ENCODE measurements around the gene F7.

DNA sequence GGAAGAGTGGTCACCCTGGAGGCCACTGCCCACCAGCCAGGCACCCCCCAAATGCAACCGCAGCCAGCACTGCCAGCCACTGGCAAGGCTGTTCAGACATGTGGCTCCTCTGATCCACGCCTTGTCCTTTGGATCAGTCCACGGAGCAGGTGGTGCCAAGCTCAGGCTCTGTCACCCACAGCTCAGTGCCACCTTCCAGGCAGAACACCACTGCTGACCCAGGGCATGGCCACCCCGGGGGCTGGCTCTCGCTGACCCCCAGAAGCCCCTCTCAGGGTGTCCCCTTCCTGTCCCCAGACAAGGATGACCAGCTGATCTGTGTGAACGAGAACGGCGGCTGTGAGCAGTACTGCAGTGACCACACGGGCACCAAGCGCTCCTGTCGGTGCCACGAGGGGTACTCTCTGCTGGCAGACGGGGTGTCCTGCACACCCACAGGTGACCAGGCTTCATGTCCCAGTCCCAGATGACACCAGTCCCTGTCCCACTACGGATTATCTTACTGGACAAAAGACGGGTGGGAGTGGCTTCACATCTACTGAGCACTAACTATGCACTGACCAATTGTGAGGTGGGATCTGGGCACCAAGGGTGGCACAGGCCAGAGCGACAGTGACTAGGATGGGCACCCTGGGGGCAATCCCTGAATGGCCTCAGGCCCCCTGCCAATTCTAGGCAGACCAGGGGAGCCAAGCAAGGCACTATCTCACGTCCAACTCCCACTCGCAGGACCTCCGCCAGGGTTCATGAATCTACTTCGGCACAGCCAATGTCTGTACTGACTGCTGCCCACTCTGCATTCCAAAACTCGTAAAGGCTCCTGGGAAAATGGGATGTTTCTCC is 10.0 kb downstream of the F7 start:
- TF ChIP-seq, protein P1, sequence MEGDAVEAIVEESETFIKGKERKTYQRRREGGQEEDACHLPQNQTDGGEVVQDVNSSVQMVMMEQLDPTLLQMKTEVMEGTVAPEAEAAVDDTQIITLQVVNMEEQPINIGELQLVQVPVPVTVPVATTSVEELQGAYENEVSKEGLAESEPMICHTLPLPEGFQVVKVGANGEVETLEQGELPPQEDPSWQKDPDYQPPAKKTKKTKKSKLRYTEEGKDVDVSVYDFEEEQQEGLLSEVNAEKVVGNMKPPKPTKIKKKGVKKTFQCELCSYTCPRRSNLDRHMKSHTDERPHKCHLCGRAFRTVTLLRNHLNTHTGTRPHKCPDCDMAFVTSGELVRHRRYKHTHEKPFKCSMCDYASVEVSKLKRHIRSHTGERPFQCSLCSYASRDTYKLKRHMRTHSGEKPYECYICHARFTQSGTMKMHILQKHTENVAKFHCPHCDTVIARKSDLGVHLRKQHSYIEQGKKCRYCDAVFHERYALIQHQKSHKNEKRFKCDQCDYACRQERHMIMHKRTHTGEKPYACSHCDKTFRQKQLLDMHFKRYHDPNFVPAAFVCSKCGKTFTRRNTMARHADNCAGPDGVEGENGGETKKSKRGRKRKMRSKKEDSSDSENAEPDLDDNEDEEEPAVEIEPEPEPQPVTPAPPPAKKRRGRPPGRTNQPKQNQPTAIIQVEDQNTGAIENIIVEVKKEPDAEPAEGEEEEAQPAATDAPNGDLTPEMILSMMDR (IDR thresholded peaks at IDR 0.05), result no peak
- TF ChIP-seq POLR2A (IDR thresholded peaks at IDR 0.05), result no peak
